Common myeloid progenitor, CD34-positive (primary cell): ENCODE data around the gene CFAP58.

Experiments
- CTCF ChIA-PET: fragments of 350-600 bp; sonication (Branson Sonifier 250); formaldehyde crosslinking; loops from one replicate; lab custom pipeline; 2021; ENCODE audit warnings: antibody characterized with exemption; lab: Charles Lee
- POLR2A ChIA-PET: fragments of 350-600 bp; sonication (Branson Sonifier 250); formaldehyde crosslinking; loops from one replicate; lab custom pipeline; 2021; ENCODE audit warnings: antibody characterized with exemption; lab: Charles Lee
- DNase-seq, 3 donors: peaks; one replicate each; pipeline versions ENCODE4 v3.0.0 to v3.0.0-alpha.2; 2013
- H3K27ac ChIP-seq, 2 experiments: 1 replicate in 1 of 2; 2 replicates in 1 of 2; pipeline ENCODE4 v1.7.0; 2013; ENCODE audit warnings: inconsistent platforms in 2 of 2, low read length in 2 of 2, mild to moderate bottlenecking in 2 of 2, low read depth in 1 of 2, moderate library complexity in 1 of 2; ENCODE audit not compliant: severe bottlenecking in 2 of 2, insufficient read depth in 1 of 2, poor library complexity in 1 of 2
- H3K27me3 ChIP-seq, 5 experiments: replicated peaks in 2 of 5; 1 replicate in 3 of 5; 2 replicates in 2 of 5; pipeline versions ENCODE4 v1.6.1 to v1.7.0; 2013; ENCODE audit warnings: low read length in 4 of 5, mild to moderate bottlenecking in 2 of 5, moderate library complexity in 2 of 5, inconsistent platforms in 1 of 5; ENCODE audit not compliant: insufficient read depth in 5 of 5, control insufficient read depth in 4 of 5
- H3K36me3 ChIP-seq, 4 experiments: 1 replicate in 2 of 4; 2 replicates in 2 of 4; pipeline versions ENCODE4 v1.6.1 to v1.7.0; 2013; ENCODE audit warnings: low read length in 3 of 4, control low read depth in 1 of 4, mild to moderate bottlenecking in 1 of 4; ENCODE audit not compliant: control insufficient read depth in 4 of 4, insufficient read depth in 4 of 4
- H3K4me1 ChIP-seq, 4 experiments: 1 replicate in 3 of 4; 2 replicates in 1 of 4; pipeline versions ENCODE4 v1.6.1 to v1.7.1; 2013; ENCODE audit warnings: low read length in 3 of 4, mild to moderate bottlenecking in 3 of 4, control low read depth in 1 of 4, inconsistent platforms in 1 of 4, moderate library complexity in 1 of 4; ENCODE audit not compliant: control insufficient read depth in 4 of 4, insufficient read depth in 4 of 4; ENCODE audit errors: control extremely low read depth in 1 of 4
- H3K4me3 ChIP-seq, 7 experiments: 1 replicate in 4 of 7; 2 replicates in 3 of 7; pipeline versions ENCODE4 v1.5.1 to v1.7.0; 2013; ENCODE audit warnings: mild to moderate bottlenecking in 7 of 7, low read length in 6 of 7, moderate library complexity in 6 of 7, inconsistent platforms in 2 of 7, low read depth in 2 of 7, control low read depth in 1 of 7; ENCODE audit not compliant: insufficient read depth in 4 of 7, control insufficient read depth in 1 of 7; ENCODE audit errors: extremely low read depth in 1 of 7
- H3K9me3 ChIP-seq, 5 experiments: 1 replicate in 4 of 5; 2 replicates in 1 of 5; pipeline versions ENCODE4 v1.6.1 to v1.7.1; 2013; ENCODE audit warnings: low read length in 4 of 5, mild to moderate bottlenecking in 2 of 5, inconsistent platforms in 1 of 5, low read depth in 1 of 5, moderate library complexity in 1 of 5; ENCODE audit not compliant: control insufficient read depth in 4 of 5, insufficient read depth in 2 of 5; ENCODE audit errors: control extremely low read depth in 1 of 5
- WGBS: methylation state at CpG from one replicate; pipeline ENCODE4 v1.1.5; 2013; ENCODE audit not compliant: insufficient coverage; 5-methylcytosine and 5-hydroxymethylcytosine counted together

CFAP58 gene

GRCh38 chr10:104483582-104483981 lies 129.9 kb downstream of the CFAP58 start:
- Histone ChIP-seq H3K4me3 (no peak overlapping the region), H3K9me3 (no peaks in the 10 kb centered on the region), H3K4me1 (peaks cover 0 to 12% (median 1%) of the 10 kb centered on the region in 4 experiments), H3K27ac (no peak overlapping the region), H3K27me3 (peaks cover 0 to 6% (median 0%) of the 10 kb centered on the region in 5 experiments), H3K36me3 (no peaks in the 10 kb centered on the region)
- POLR2A ChIA-PET: no interaction called here
- 49% methylated on average over 3 of the region's 6 CpGs for WGBS
- DNase-seq: peak; percentile 68 to 93 (median 90)
- CTCF ChIA-PET: interaction anchor here (1.9 kb wide), 1 partner anchor 10 kb away, joined by 6 read pairs; no protein-coding TSS in a partner anchor

DNA sequence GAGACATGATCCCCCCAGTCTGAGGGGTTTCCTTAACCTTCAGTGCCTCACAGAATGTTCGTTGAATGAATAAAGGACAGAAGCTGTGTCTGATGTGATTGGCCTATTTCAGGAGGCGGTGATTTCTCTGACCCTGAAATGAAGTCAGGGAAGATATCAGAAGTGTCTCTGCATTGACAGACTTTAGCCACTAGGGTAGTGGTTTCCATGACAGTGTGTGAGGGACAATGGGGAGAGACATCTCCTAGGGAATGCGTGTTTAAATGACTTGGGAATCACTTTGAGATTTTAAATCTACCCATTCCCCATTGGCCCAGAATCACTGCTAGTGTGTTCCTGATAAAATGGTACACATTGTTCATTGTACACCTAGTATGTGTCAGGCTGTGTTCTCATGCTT lies 132.0 kb downstream of the CFAP58 start:
- ChIA-PET CTCF (no interaction called here), POLR2A (no interaction called here)
- no peak overlapping the region for H3K27ac ChIP-seq
- H3K9me3 ChIP-seq: no peaks in the 10 kb centered on the region
- H3K4me3 ChIP-seq: no peak overlapping the region
- peaks cover 0 to 6% (median 0%) of the 10 kb centered on the region in 5 experiments for H3K27me3 ChIP-seq
- no peak for DNase-seq
- 100% methylated on average over 2 of the region's 3 CpGs for WGBS
- no peaks in the 10 kb centered on the region for H3K36me3 ChIP-seq
- peaks cover 0 to 12% (median 1%) of the 10 kb centered on the region in 4 experiments for H3K4me1 ChIP-seq

DNA sequence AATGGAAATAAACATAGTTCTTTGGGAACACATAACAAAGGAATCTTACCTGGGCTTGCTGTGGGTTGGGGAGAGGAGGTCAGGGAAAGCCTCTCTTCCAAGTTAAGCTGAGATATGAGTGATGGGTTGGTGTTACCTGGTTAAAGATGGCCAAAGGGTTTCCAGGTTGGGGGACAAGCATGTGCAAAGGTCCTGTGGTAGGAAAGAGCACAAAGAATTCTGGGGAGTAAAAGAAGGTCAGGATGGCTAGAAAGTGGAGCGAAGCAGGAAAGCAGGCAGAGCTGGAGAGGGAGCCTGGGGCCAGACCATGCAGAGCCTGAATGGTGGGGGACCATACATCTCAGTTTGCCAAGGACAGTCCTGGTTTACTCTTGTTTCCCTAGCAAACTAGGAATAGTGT lies 133.2 kb downstream of the CFAP58 start:
- DNase-seq: no peak
- ChIA-PET POLR2A (no interaction called here), CTCF (interaction anchor here (1.1 to 1.2 kb wide), 2 partner anchors 9 to 81 kb away, joined by 3 read pairs; no protein-coding TSS in a partner anchor)
- WGBS: 100% methylated on average over 1 of the region's 1 CpG
- peaks cover 0 to 12% (median 1%) of the 10 kb centered on the region in 4 experiments for H3K4me1 ChIP-seq
- no peak overlapping the region for H3K4me3 ChIP-seq
- no peak overlapping the region for H3K27ac ChIP-seq
- H3K27me3 ChIP-seq: peaks cover 0 to 6% (median 0%) of the 10 kb centered on the region in 5 experiments
- no peaks in the 10 kb centered on the region for H3K36me3 ChIP-seq
- no peaks in the 10 kb centered on the region for H3K9me3 ChIP-seq

DNA sequence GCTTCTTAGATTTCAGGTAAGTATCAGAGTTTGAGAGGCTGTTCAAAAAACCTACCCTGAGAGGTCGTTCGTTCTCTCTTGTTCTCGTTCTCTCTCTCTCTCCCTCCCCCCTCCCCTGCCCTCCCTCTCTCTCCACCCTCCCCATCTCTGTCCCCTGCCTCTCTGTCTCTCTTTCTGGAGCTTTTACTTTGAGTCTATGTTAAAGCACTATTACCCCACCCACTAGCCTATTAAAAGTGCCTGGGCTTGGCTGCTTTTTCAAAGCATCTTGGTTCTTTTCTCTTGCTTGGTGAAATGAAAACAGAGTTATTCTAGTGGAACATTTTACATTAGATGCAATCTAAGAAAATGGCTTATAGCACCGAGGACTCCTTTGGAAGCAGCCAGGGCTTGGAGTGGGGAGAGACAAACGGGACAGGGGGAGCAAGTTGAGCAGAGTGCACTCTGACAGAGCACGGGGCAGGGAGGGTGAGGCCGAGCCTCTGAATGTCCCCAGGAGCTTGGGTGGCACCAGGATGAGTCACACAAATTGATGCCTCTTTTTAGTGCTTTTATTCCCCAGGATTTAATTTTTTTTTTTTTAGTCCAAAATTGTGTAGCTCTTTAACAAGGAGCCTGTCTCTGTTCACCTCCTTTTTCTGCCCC lies 134.3 kb downstream of the CFAP58 start:
- H3K27ac ChIP-seq: no peak overlapping the region
- 93% methylated on average over 7 of the region's 7 CpGs for WGBS
- CTCF ChIA-PET: interaction anchor here (1.2 kb wide), 1 partner anchor 82 kb away, joined by 3 read pairs; no protein-coding TSS in a partner anchor

DNA sequence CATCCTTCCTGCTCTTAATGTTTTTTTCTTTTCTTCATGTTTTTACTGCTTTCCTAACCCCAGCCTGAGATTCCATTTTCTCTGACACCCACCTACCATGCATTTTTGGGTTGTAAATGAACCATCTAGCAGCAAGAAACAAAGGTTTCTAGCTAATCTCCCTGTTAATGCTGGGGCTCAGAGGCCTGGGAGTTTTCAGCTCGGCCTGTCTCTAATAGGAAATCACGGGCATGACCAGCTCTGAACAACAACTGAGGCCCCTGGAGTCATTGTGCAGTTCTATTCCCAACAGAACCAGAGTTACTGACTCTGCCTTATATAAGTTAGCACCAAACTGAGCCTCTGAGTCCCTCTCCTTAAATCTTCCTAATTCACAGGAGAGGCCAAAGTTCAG lies 134.8 kb downstream of the CFAP58 start:
- Histone ChIP-seq H3K4me3 (no peak overlapping the region), H3K27me3 (peaks cover 0 to 3% (median 0%) of the 10 kb centered on the region in 5 experiments), H3K4me1 (peaks cover 0 to 8% (median under 1%) of the 10 kb centered on the region in 4 experiments), H3K9me3 (no peaks in the 10 kb centered on the region), H3K36me3 (no peaks in the 10 kb centered on the region), H3K27ac (no peak overlapping the region)
- 90% methylated on average over 2 of the region's 2 CpGs for whole genome bisulfite sequencing
- ChIA-PET CTCF (no interaction called here), POLR2A (interaction anchor here (0.5 kb wide), 1 partner anchor 34 kb away, joined by 3 read pairs; no protein-coding TSS in a partner anchor)
- DNase-seq: no peak

More for the DNA sequence above, 134.3 kb downstream of the CFAP58 start:
- Histone ChIP-seq H3K36me3 (no peaks in the 10 kb centered on the region), H3K27me3 (peaks cover 0 to 3% (median 0%) of the 10 kb centered on the region in 5 experiments), H3K9me3 (no peaks in the 10 kb centered on the region), H3K4me3 (no peak overlapping the region), H3K4me1 (peaks cover 0 to 12% (median 1%) of the 10 kb centered on the region in 4 experiments)
- DNase-seq: no peak
- POLR2A ChIA-PET: interaction anchor here (0.5 kb wide), 1 partner anchor 34 kb away, joined by 3 read pairs; no protein-coding TSS in a partner anchor

- DNase-seq: no peak
- CTCF ChIA-PET: no interaction called here
- POLR2A ChIA-PET: no interaction called here
- WGBS: 100% methylated on average over 4 of the region's 4 CpGs
- Histone ChIP-seq H3K9me3 (no peaks in the 10 kb centered on the region), H3K4me3 (no peak overlapping the region), H3K4me1 (no peaks in the 10 kb centered on the region), H3K36me3 (no peaks in the 10 kb centered on the region), H3K27me3 (no peaks in the 10 kb centered on the region), H3K27ac (no peak overlapping the region)
These were observed 138.8 kb downstream of the CFAP58 start for GRCh38 chr10:104492329-104492940.
